ENCODE data around the gene MFNG. TPM values are rescaled to one million over a fixed set of nuclear protein-coding genes. Genes with fewer than 3 reads are reported as not detected.

Gene MFNG
- total RNA-seq, 1 experiment from 2014 or later: 0.56 TPM

- Mint-ChIP-seq H3K27ac (ENCODE audit: low read depth, unreplicated experiment) (no peak overlapping the region), H3K27me3 (ENCODE audit: insufficient read depth, unreplicated experiment) (no peaks in the 10 kb centered on the region), H3K4me3 (ENCODE audit: unreplicated experiment) (no peak overlapping the region), H3K4me1 (ENCODE audit: insufficient read depth, unreplicated experiment) (no peaks in the 10 kb centered on the region), H3K9me3 (ENCODE audit: unreplicated experiment) (peaks cover 9% of the 10 kb centered on the region), H3K36me3 (ENCODE audit: insufficient read depth, unreplicated experiment) (no peaks in the 10 kb centered on the region)
- TF ChIP-seq, protein P1, sequence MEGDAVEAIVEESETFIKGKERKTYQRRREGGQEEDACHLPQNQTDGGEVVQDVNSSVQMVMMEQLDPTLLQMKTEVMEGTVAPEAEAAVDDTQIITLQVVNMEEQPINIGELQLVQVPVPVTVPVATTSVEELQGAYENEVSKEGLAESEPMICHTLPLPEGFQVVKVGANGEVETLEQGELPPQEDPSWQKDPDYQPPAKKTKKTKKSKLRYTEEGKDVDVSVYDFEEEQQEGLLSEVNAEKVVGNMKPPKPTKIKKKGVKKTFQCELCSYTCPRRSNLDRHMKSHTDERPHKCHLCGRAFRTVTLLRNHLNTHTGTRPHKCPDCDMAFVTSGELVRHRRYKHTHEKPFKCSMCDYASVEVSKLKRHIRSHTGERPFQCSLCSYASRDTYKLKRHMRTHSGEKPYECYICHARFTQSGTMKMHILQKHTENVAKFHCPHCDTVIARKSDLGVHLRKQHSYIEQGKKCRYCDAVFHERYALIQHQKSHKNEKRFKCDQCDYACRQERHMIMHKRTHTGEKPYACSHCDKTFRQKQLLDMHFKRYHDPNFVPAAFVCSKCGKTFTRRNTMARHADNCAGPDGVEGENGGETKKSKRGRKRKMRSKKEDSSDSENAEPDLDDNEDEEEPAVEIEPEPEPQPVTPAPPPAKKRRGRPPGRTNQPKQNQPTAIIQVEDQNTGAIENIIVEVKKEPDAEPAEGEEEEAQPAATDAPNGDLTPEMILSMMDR (IDR thresholded peaks at IDR 0.05; ENCODE audit: unreplicated experiment): no peak
- BruUV-seq (replicated peaks): no TSS peak
- intact Hi-C loops (cut with micrococcal nuclease): no loop called here
- CTCF ChIA-PET: interaction anchor here (0.6 to 0.7 kb wide), 2 partner anchors 456 to 460 kb away, joined by 3 read pairs; no protein-coding TSS in a partner anchor
- no peak for DNase-seq (ENCODE audit: unreplicated experiment)
- POLR2A ChIA-PET: interaction anchor here (0.5 to 1.0 kb wide), 3 partner anchors 14 to 185 kb away, joined by 3 to 6 read pairs (median 4); no protein-coding TSS in a partner anchor
Measured at GRCh38 chr22:37443977-37444376, 42.2 kb downstream of the MFNG start.

DNA sequence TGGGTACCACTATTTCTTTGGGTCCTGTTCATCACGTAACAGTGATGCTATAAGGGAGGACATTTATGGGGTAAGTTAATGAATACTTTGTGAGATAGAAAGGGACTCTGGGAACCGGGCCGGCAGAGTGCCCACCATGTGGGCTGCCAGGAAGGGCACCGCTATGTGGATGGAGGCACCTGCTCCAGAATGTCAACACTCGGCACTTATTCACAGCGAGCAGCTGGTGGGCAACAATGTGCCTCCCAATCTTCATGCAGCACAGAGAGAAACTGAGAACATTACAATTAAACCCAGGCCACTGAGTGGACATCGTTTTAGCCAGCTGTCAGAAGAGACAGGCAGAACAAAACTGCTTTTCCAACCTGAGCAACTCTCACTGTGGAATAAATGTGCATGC lies 43.1 kb downstream of the MFNG start:
- ChIA-PET POLR2A (no interaction called here), CTCF (interaction anchor here (1.0 to 1.4 kb wide), 2 partner anchors 29 to 127 kb away, joined by 4 read pairs; no protein-coding TSS in a partner anchor)
- Mint-ChIP-seq H3K9me3 (ENCODE audit: unreplicated experiment) (peaks cover 9% of the 10 kb centered on the region), H3K36me3 (ENCODE audit: insufficient read depth, unreplicated experiment) (no peaks in the 10 kb centered on the region), H3K4me3 (ENCODE audit: unreplicated experiment) (no peak overlapping the region), H3K27me3 (ENCODE audit: insufficient read depth, unreplicated experiment) (no peaks in the 10 kb centered on the region), H3K27ac (ENCODE audit: low read depth, unreplicated experiment) (no peak overlapping the region), H3K4me1 (ENCODE audit: insufficient read depth, unreplicated experiment) (no peaks in the 10 kb centered on the region)
- TF ChIP-seq, protein P1 (IDR thresholded peaks at IDR 0.05; ENCODE audit: unreplicated experiment): no peak
- no TSS peak for BruUV-seq (replicated peaks)
- intact Hi-C loops (cut with micrococcal nuclease): no loop called here
- DNase-seq (ENCODE audit: unreplicated experiment): no peak

DNA sequence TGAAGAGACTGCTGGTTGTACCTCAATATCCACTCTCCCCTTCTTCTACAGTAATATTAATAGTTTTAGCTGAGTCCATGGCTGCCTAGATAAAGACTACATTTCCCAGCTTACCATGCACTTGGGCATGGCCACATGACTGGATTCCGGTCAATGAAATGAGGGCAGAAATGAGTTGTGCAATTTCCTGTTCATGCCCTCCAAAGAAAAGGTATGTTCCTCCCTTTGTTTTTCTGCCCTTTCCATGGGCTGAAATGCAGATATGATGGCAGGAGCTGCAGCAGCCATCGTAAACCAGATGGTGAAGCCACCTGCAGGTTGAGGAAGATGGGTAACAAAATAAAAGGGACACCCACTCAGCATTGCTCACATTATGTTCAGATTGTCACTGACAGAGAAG lies 43.6 kb downstream of the MFNG start:
- no TSS peak for BruUV-seq (replicated peaks)
- ChIA-PET CTCF (interaction anchor here (1.0 to 1.9 kb wide), 4 partner anchors 13 to 163 kb away, joined by 3 to 7 read pairs (median 4); no protein-coding TSS in a partner anchor), POLR2A (no interaction called here)
- Mint-ChIP-seq H3K27me3 (ENCODE audit: insufficient read depth, unreplicated experiment) (no peaks in the 10 kb centered on the region), H3K4me1 (ENCODE audit: insufficient read depth, unreplicated experiment) (no peaks in the 10 kb centered on the region), H3K27ac (ENCODE audit: low read depth, unreplicated experiment) (no peak overlapping the region), H3K9me3 (ENCODE audit: unreplicated experiment) (peaks cover 9% of the 10 kb centered on the region), H3K36me3 (ENCODE audit: insufficient read depth, unreplicated experiment) (no peaks in the 10 kb centered on the region), H3K4me3 (ENCODE audit: unreplicated experiment) (no peak overlapping the region)
- peak; percentile 63 for DNase-seq (ENCODE audit: unreplicated experiment)
- TF ChIP-seq, protein P1 (IDR thresholded peaks at IDR 0.05; ENCODE audit: unreplicated experiment): no peak
- intact Hi-C loops (cut with micrococcal nuclease): no loop called here

- CTCF ChIA-PET: interaction anchor here (0.7 to 1.9 kb wide), 5 partner anchors 13 to 162 kb away, joined by 3 to 7 read pairs (median 4); no protein-coding TSS in a partner anchor
- no peak for DNase-seq (ENCODE audit: unreplicated experiment)
- Mint-ChIP-seq H3K4me3 (ENCODE audit: unreplicated experiment) (no peak overlapping the region), H3K9me3 (ENCODE audit: unreplicated experiment) (peaks cover 9% of the 10 kb centered on the region), H3K27ac (ENCODE audit: low read depth, unreplicated experiment) (no peak overlapping the region), H3K27me3 (ENCODE audit: insufficient read depth, unreplicated experiment) (no peaks in the 10 kb centered on the region), H3K4me1 (ENCODE audit: insufficient read depth, unreplicated experiment) (no peaks in the 10 kb centered on the region), H3K36me3 (ENCODE audit: insufficient read depth, unreplicated experiment) (no peaks in the 10 kb centered on the region)
- BruUV-seq (replicated peaks): no TSS peak
- POLR2A ChIA-PET: interaction anchor here (0.6 kb wide), 1 partner anchor 121 kb away, joined by 3 read pairs; no protein-coding TSS in a partner anchor
- TF ChIP-seq, protein P1 (IDR thresholded peaks at IDR 0.05; ENCODE audit: unreplicated experiment): no peak
- intact Hi-C loops (cut with micrococcal nuclease): no loop called here
Measured at GRCh38 chr22:37442135-37442534, 44.0 kb downstream of the MFNG start.

All from MCF 10A (cell line).